ENCODE measurements around the gene RNF4. TPM values are rescaled to one million over a fixed set of nuclear protein-coding genes. Genes with fewer than 3 reads are reported as not detected.
A peak's percentile ranks its signal among the peaks of the same experiment; 100 is the strongest.
"Not testable (repeated sequence)": the region's sequence is repeated elsewhere in the genome, so short reads cannot be mapped to it uniquely, and the experiment has no call there.

RNF4 gene
- total RNA-seq, 1 experiment from 2014 or later, result 113 TPM

DNA sequence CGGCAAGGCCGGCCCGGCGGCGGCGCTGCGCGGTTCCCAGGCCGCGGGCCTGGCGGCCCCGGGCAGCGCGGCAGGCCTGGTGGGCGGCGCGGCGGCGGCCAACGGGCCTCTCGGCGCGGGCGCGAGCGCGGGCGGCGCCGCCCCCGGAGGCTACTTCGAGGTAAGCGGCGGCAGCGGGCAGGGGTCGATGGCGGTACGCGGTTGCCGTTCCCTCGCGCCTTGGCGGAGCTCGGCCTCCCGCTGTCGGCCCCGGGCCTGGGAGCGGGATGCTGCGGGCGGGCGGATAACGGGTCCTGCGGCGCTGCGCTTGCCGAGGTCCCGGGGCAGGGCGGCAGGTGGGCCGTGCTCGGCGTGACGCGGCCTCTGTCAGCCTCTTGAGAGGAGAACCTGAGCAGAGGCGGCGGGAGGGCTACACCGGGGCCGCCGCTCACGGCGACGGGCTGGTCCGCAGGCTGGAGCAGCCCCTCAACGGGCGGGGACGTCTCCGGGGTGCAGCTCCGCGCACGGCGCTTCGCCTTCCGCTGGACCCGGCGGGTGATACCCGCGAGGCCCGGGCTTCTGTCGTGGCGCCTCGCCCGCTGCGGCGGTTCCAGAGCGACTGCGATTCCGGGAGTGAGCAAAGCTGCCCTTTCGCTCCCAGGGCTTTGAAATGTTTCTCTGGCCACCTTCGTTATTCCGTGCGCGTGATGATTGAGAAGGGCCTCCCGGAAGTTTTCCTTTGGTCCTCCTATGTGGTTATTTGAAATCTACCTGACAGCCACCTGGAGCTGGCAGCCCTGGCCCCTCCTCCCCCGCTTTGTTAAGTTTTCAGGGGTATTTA lies 68.3 kb downstream of the RNF4 start:
- Histone ChIP-seq H3K4me3 (ENCODE audit: low read depth, low read length, poor library complexity, severe bottlenecking) (peak overlapping the region; percentile 96), H3K27me3 (replicated peaks; ENCODE audit: insufficient read depth, low read depth, low read length, poor library complexity) (no peaks in the 10 kb centered on the region), H3K27ac (ENCODE audit: low read depth, low read length, poor library complexity, severe bottlenecking) (peak overlapping the region; percentile 87), H3K4me1 (ENCODE audit: insufficient read depth, low read length, poor library complexity, severe bottlenecking) (no peaks in the 10 kb centered on the region), H3K36me3 (ENCODE audit: insufficient read depth, low read length, poor library complexity, severe bottlenecking) (peaks cover 3% of the 10 kb centered on the region), H3K9me3 (ENCODE audit: low read depth, low read length, poor library complexity, severe bottlenecking) (no peaks in the 10 kb centered on the region)
- TF ChIP-seq EZH2 (IDR thresholded peaks at IDR 0.05; ENCODE audit: borderline replicate concordance, low read depth, low read length, poor library complexity, severe bottlenecking), result no peak
- TF ChIP-seq, protein P1, sequence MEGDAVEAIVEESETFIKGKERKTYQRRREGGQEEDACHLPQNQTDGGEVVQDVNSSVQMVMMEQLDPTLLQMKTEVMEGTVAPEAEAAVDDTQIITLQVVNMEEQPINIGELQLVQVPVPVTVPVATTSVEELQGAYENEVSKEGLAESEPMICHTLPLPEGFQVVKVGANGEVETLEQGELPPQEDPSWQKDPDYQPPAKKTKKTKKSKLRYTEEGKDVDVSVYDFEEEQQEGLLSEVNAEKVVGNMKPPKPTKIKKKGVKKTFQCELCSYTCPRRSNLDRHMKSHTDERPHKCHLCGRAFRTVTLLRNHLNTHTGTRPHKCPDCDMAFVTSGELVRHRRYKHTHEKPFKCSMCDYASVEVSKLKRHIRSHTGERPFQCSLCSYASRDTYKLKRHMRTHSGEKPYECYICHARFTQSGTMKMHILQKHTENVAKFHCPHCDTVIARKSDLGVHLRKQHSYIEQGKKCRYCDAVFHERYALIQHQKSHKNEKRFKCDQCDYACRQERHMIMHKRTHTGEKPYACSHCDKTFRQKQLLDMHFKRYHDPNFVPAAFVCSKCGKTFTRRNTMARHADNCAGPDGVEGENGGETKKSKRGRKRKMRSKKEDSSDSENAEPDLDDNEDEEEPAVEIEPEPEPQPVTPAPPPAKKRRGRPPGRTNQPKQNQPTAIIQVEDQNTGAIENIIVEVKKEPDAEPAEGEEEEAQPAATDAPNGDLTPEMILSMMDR (conservative IDR thresholded peaks at IDR 0.05; ENCODE audit: low read depth, low read length), result no peak
- BruUV-seq (replicated peaks), result no TSS peak
- intact Hi-C loops (cut with micrococcal nuclease; ENCODE audit: unreplicated experiment), result no loop called here
- peak; percentile 58 for DNase-seq (ENCODE audit: low spot score)
- ChIA-PET CTCF (no interaction called here), POLR2A (ENCODE audit: low non-redundant PET) (interaction anchor here (0.6 kb wide), 1 partner anchor 12 kb away, joined by 5 read pairs; no protein-coding TSS in a partner anchor)

DNA sequence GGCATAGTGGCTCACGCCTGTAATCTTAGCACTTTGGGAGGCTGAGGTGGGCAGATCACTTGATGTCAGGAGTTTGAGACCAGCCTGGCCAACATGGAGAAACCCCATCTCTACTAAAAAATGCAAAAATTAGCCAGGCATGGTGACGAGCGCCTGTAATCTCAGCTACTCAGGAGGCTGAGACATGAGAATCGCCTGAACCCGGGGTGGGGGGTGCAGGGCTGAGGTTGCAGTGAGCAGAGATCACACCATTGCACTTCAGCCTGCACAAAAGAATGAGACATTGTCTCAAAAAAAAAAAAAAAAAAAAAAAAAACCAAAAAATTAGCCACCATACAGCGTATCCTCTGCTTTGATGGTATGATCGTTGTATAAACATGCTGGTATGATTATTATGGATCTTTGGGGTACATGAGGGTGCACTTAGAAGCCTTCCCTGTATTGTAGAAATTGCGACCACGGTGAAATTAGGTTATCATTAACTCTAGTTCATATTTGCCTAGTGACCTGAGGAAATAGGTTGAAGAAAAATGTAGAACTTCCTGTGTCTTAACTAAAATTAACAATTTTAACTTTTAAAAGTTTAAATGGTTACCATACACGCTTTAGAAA lies 74.8 kb downstream of the RNF4 start:
- H3K9me3 ChIP-seq (ENCODE audit: low read depth, low read length, poor library complexity, severe bottlenecking); POLR2A ChIA-PET (ENCODE audit: low non-redundant PET); CTCF ChIA-PET; H3K27ac ChIP-seq (ENCODE audit: low read depth, low read length, poor library complexity, severe bottlenecking); H3K4me1 ChIP-seq (ENCODE audit: insufficient read depth, low read length, poor library complexity, severe bottlenecking); intact Hi-C loops (cut with micrococcal nuclease; ENCODE audit: unreplicated experiment); H3K27me3 ChIP-seq (replicated peaks; ENCODE audit: insufficient read depth, low read depth, low read length, poor library complexity); H3K36me3 ChIP-seq (ENCODE audit: insufficient read depth, low read length, poor library complexity, severe bottlenecking); H3K4me3 ChIP-seq (ENCODE audit: low read depth, low read length, poor library complexity, severe bottlenecking); DNase-seq (ENCODE audit: low spot score); BruUV-seq (replicated peaks): not testable (repeated sequence)

DNA sequence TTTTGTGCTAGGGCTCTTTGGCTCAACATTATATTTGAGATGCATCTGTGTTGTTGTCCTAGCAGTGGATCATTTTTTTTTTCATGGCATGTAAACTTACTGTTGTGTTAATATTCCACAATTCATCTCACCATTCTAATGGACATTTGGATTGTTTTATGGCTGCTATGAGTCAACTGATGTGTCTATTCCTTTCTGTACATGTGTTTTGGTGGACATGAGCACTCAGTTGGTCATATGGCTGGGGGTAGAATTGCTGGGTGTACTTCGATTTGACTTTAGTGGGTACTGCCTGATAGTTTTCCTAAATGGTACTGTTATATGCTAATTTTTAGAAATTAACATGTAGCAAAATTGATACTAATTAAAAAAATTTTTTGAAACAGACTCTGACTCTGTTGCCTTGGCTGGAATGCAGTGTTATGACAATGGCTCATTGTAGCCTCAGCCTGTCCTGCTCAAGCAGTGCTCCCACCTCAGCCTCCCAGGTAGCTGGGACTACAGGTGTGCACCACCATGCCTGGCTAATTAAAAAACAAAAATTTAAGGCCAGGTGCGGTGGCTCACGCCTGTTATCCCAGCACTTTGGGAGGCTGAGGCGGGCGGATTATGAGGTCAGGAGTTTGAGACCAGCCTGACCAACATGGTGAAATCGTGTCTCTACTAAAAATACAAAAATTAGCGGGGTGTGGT lies 76.6 kb downstream of the RNF4 start:
- no peak overlapping the region for H3K27ac ChIP-seq (ENCODE audit: low read depth, low read length, poor library complexity, severe bottlenecking)
- intact Hi-C loops (cut with micrococcal nuclease; ENCODE audit: unreplicated experiment), result no loop called here
- H3K4me1 ChIP-seq (ENCODE audit: insufficient read depth, low read length, poor library complexity, severe bottlenecking), result no peaks in the 10 kb centered on the region
- H3K36me3 ChIP-seq (ENCODE audit: insufficient read depth, low read length, poor library complexity, severe bottlenecking), result no peaks in the 10 kb centered on the region
- no peaks in the 10 kb centered on the region for H3K27me3 ChIP-seq (replicated peaks; ENCODE audit: insufficient read depth, low read depth, low read length, poor library complexity)
- ChIA-PET POLR2A (ENCODE audit: low non-redundant PET) (no interaction called here), CTCF (no interaction called here)
- TF ChIP-seq, protein P1 (conservative IDR thresholded peaks at IDR 0.05; ENCODE audit: low read depth, low read length), result no peak
- TF ChIP-seq EZH2 (IDR thresholded peaks at IDR 0.05; ENCODE audit: borderline replicate concordance, low read depth, low read length, poor library complexity, severe bottlenecking), result no peak
- BruUV-seq (replicated peaks), result no TSS peak
- no peak overlapping the region for H3K4me3 ChIP-seq (ENCODE audit: low read depth, low read length, poor library complexity, severe bottlenecking)
- no peak for DNase-seq (ENCODE audit: low spot score)
- H3K9me3 ChIP-seq (ENCODE audit: low read depth, low read length, poor library complexity, severe bottlenecking), result no peaks in the 10 kb centered on the region
